ENCODE results near the gene FBXO30.
A peak's percentile ranks its signal among the peaks of the same experiment; 100 is the strongest.

FBXO30 gene

GRCh38 chr6:145755682-145756081 is 58.9 kb downstream of the FBXO30 start:
- DNase-seq (ENCODE audit: low read depth in 2 of 2), result no peak

- DNase-seq (ENCODE audit: low read depth in 2 of 2), result no peak
Observed at GRCh38 chr6:145752638-145753037, 62.0 kb downstream of the FBXO30 start.

GRCh38 chr6:145749632-145750031 is 65.0 kb downstream of the FBXO30 start:
- peak; percentile 52 to 55 for DNase-seq (ENCODE audit: low read depth in 2 of 2)

- no peak for DNase-seq (ENCODE audit: low read depth in 2 of 2)
Observed at GRCh38 chr6:145745861-145746260, 68.7 kb downstream of the FBXO30 start.

- DNase-seq (ENCODE audit: low read depth in 2 of 2), result no peak
Observed at GRCh38 chr6:145744619-145745018, 70.0 kb downstream of the FBXO30 start.
